HepG2 (cell line): ENCODE data around the gene NPB. TPM values are rescaled to one million over a fixed set of nuclear protein-coding genes. Genes with fewer than 3 reads are reported as not detected.

Experiments used
- CENPX ChIP-seq: sonication (generic); formaldehyde crosslinking; IDR thresholded peaks from 2 replicates; pipeline ENCODE4 v1.9.0; 2021; ENCODE audit warnings: mild to moderate bottlenecking, missing genetic modification reagents, moderate library complexity
- FOXJ3 ChIP-seq: sonication (generic); formaldehyde crosslinking; IDR thresholded peaks from 2 replicates; pipeline ENCODE4 v1.4.0; 2020; ENCODE audit warnings: missing genetic modification reagents, mild to moderate bottlenecking, borderline replicate concordance
- FOXO1 ChIP-seq: sonication (generic); formaldehyde crosslinking; IDR thresholded peaks from 2 replicates; pipeline ENCODE4 v1.4.0; 2020; ENCODE audit warnings: missing genetic modification reagents
- KLF9 ChIP-seq: IDR thresholded peaks from 2 replicates; pipeline ENCODE4 v1.6.1; 2016; ENCODE audit warnings: low read depth
- MXI1 ChIP-seq: IDR thresholded peaks from 3 replicates; pipeline ENCODE4 v1.6.1; 2012; ENCODE audit warnings: low read depth, low read length, inconsistent platforms, borderline replicate concordance
- RNF2 ChIP-seq: fragments of 450-650 bp; conservative IDR thresholded peaks from 2 replicates; pipeline ENCODE4 v1.6.1; 2016; ENCODE audit warnings: low read depth
- RXRA ChIP-seq: sonication (generic); formaldehyde crosslinking; IDR thresholded peaks from 2 replicates; pipeline ENCODE4 v1.5.1; 2020; ENCODE audit warnings: missing genetic modification reagents
- ZNF3 ChIP-seq: IDR thresholded peaks from 2 replicates; pipeline ENCODE4 v1.7.0; 2017; ENCODE audit warnings: inconsistent platforms
- ZNF501 ChIP-seq: sonication (generic); formaldehyde crosslinking; IDR thresholded peaks from 2 replicates; pipeline ENCODE4 v1.5.1; 2020; ENCODE audit warnings: mild to moderate bottlenecking, moderate library complexity, missing genetic modification reagents
- ZNF652 ChIP-seq: IDR thresholded peaks from 2 replicates; pipeline ENCODE4 v1.6.1; 2016; ENCODE audit warnings: low read depth, borderline replicate concordance
- ZNF768 ChIP-seq: sonication (generic); formaldehyde crosslinking; IDR thresholded peaks from 2 replicates; pipeline ENCODE4 v1.4.0; 2020; ENCODE audit warnings: missing genetic modification reagents
- polyA plus RNA-seq, 8 experiments: library from polyadenylated mRNA; depleted of rRNA in 3 of 8; stranded (reverse) in 7 of 8; unstranded in 1 of 8; fragments of >200 nt; fragmentation: Illumina TruSeq in 4 of 8; extraction: Trizol in 4 of 8; gene quantifications; 2 replicates each; pipeline versions ENCODE4 v1.2.1 to v1.2.3, GENCODE V29; 2011 to 2016; ENCODE audit warnings: low read depth in 4 of 8, missing spikeins in 1 of 8, mixed read lengths in 1 of 8; ENCODE audit not compliant: insufficient read depth in 1 of 8
- total RNA-seq, 5 experiments: library from RNA; depleted of rRNA; stranded (reverse); fragments of >200 nt; fragmentation: Illumina TruSeq; extraction: Trizol; gene quantifications; 2 replicates each; pipeline ENCODE4 v1.2.3, GENCODE V29; 2016; ENCODE audit warnings: low read depth in 1 of 5
- TF ChIP-seq, protein P1 (sequence below): sonication (generic); formaldehyde crosslinking; IDR thresholded peaks from 2 replicates; pipeline ENCODE4 v1.4.0; 2020; ENCODE audit warnings: mild to moderate bottlenecking, missing genetic modification reagents
- TF ChIP-seq, protein P2 (sequence below): sonication (generic); formaldehyde crosslinking; IDR thresholded peaks from 2 replicates; pipeline ENCODE4 v1.4.0; 2020; ENCODE audit warnings: missing genetic modification reagents, mild to moderate bottlenecking, borderline replicate concordance
- TF ChIP-seq, protein P3 (sequence below): IDR thresholded peaks from 2 replicates; pipeline ENCODE4 v1.6.1; 2018; ENCODE audit warnings: missing genetic modification reagents
- TF ChIP-seq, protein P4 (sequence below): sonication (generic); formaldehyde crosslinking; IDR thresholded peaks from 2 replicates; pipeline ENCODE4 v1.9.0; 2022; ENCODE audit warnings: missing genetic modification reagents, mild to moderate bottlenecking, borderline replicate concordance
- TF ChIP-seq, protein P5 (sequence below): sonication (generic); formaldehyde crosslinking; IDR thresholded peaks from 2 replicates; pipeline ENCODE4 v1.8.1; 2023; ENCODE audit warnings: mild to moderate bottlenecking, missing genetic modification reagents

The NPB gene
- total and polyA plus RNA-seq, 2 of the 13 experiments (the other 11 are each of a cell fraction or from before 2014, with no cell fraction given), result 0.11 to 0.93 TPM

DNA sequence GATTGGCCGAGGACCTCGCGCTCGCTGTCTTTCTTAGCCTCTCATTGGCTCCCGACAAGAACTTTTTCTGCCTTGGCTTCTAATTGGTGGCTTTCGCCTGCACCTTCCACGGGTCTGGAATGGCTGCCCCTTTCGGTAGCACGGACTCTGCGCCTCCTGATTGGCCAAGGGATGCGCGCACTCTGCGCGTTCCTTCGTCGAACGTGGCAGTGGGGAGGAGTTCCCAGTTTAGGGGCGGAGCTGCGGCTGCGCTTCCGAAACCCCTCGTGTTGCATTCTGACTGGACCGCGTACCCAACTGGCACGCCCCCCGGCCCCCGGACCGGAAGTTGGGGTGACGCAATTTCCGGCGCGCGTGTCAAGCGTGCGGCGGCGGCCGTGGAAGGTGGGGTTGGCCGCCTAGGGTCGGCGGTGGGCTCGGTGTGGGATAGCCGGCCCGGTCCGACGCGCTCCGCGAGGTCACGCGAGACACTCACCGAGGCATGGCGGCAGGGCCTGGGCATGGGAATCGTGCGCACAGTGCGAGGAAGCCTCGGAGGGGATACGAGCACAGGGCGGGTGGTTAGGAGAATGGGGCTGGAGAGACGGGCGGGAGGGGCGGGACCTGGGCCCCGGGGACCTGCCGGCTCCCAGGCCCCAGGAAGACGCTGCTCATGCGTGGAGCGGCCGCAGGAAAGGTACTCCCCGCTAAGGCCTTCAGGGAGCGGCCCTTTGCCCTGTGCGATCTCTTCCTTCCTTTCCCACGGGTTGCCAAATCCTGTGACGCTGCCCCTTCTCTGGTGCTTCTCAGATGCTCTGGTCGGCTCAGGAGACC is 41.1 kb upstream of the NPB start (continued):
- TF ChIP-seq, protein P1, sequence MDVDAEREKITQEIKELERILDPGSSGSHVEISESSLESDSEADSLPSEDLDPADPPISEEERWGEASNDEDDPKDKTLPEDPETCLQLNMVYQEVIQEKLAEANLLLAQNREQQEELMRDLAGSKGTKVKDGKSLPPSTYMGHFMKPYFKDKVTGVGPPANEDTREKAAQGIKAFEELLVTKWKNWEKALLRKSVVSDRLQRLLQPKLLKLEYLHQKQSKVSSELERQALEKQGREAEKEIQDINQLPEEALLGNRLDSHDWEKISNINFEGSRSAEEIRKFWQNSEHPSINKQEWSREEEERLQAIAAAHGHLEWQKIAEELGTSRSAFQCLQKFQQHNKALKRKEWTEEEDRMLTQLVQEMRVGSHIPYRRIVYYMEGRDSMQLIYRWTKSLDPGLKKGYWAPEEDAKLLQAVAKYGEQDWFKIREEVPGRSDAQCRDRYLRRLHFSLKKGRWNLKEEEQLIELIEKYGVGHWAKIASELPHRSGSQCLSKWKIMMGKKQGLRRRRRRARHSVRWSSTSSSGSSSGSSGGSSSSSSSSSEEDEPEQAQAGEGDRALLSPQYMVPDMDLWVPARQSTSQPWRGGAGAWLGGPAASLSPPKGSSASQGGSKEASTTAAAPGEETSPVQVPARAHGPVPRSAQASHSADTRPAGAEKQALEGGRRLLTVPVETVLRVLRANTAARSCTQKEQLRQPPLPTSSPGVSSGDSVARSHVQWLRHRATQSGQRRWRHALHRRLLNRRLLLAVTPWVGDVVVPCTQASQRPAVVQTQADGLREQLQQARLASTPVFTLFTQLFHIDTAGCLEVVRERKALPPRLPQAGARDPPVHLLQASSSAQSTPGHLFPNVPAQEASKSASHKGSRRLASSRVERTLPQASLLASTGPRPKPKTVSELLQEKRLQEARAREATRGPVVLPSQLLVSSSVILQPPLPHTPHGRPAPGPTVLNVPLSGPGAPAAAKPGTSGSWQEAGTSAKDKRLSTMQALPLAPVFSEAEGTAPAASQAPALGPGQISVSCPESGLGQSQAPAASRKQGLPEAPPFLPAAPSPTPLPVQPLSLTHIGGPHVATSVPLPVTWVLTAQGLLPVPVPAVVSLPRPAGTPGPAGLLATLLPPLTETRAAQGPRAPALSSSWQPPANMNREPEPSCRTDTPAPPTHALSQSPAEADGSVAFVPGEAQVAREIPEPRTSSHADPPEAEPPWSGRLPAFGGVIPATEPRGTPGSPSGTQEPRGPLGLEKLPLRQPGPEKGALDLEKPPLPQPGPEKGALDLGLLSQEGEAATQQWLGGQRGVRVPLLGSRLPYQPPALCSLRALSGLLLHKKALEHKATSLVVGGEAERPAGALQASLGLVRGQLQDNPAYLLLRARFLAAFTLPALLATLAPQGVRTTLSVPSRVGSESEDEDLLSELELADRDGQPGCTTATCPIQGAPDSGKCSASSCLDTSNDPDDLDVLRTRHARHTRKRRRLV, result peak; percentile 93
- peak; percentile 97 for TF ChIP-seq MXI1
- no peak for TF ChIP-seq CENPX
- TF ChIP-seq RXRA (CRISPR knock-in tag), result peak; percentile 80
- TF ChIP-seq, protein P2, sequence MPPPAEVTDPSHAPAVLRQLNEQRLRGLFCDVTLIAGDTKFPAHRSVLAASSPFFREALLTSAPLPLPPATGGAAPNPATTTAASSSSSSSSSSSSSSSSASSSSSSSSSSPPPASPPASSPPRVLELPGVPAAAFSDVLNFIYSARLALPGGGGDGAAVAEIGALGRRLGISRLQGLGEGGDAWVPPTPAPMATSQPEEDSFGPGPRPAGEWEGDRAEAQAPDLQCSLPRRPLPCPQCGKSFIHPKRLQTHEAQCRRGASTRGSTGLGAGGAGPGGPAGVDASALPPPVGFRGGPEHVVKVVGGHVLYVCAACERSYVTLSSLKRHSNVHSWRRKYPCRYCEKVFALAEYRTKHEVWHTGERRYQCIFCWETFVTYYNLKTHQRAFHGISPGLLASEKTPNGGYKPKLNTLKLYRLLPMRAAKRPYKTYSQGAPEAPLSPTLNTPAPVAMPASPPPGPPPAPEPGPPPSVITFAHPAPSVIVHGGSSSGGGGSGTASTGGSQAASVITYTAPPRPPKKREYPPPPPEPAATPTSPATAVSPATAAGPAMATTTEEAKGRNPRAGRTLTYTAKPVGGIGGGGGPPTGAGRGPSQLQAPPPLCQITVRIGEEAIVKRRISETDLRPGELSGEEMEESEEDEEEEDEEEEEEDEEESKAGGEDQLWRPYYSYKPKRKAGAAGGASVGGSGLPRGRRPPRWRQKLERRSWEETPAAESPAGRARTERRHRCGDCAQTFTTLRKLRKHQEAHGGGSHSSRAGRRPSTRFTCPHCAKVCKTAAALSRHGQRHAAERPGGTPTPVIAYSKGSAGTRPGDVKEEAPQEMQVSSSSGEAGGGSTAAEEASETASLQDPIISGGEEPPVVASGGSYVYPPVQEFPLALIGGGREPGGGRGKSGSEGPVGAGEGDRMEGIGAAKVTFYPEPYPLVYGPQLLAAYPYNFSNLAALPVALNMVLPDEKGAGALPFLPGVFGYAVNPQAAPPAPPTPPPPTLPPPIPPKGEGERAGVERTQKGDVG, result no peak; the same call in 1 of the 2 replicates
- no peak; the same call in 1 of the 2 replicates for TF ChIP-seq ZNF3
- peak; percentile 65 for TF ChIP-seq FOXO1
- no peak for TF ChIP-seq FOXJ3
- TF ChIP-seq, protein P3, sequence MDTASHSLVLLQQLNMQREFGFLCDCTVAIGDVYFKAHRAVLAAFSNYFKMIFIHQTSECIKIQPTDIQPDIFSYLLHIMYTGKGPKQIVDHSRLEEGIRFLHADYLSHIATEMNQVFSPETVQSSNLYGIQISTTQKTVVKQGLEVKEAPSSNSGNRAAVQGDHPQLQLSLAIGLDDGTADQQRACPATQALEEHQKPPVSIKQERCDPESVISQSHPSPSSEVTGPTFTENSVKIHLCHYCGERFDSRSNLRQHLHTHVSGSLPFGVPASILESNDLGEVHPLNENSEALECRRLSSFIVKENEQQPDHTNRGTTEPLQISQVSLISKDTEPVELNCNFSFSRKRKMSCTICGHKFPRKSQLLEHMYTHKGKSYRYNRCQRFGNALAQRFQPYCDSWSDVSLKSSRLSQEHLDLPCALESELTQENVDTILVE (CRISPR knock-in tag), result peak; percentile 98
- peak; percentile 98; the same call in 1 of the 2 replicates for TF ChIP-seq KLF9 (CRISPR knock-in tag)
- peak; percentile 77 for TF ChIP-seq ZNF501 (CRISPR knock-in tag)
- TF ChIP-seq ZNF768 (CRISPR knock-in tag), result peak; percentile 83
- TF ChIP-seq ZNF652 (CRISPR knock-in tag), result no peak; the same call in 1 of the 2 replicates
- TF ChIP-seq RNF2, result peak; percentile 85; the same call in 1 of the 2 replicates
- TF ChIP-seq, protein P4, sequence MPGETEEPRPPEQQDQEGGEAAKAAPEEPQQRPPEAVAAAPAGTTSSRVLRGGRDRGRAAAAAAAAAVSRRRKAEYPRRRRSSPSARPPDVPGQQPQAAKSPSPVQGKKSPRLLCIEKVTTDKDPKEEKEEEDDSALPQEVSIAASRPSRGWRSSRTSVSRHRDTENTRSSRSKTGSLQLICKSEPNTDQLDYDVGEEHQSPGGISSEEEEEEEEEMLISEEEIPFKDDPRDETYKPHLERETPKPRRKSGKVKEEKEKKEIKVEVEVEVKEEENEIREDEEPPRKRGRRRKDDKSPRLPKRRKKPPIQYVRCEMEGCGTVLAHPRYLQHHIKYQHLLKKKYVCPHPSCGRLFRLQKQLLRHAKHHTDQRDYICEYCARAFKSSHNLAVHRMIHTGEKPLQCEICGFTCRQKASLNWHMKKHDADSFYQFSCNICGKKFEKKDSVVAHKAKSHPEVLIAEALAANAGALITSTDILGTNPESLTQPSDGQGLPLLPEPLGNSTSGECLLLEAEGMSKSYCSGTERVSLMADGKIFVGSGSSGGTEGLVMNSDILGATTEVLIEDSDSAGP (CRISPR knock-in tag), result peak; percentile 70
- TF ChIP-seq, protein P5, sequence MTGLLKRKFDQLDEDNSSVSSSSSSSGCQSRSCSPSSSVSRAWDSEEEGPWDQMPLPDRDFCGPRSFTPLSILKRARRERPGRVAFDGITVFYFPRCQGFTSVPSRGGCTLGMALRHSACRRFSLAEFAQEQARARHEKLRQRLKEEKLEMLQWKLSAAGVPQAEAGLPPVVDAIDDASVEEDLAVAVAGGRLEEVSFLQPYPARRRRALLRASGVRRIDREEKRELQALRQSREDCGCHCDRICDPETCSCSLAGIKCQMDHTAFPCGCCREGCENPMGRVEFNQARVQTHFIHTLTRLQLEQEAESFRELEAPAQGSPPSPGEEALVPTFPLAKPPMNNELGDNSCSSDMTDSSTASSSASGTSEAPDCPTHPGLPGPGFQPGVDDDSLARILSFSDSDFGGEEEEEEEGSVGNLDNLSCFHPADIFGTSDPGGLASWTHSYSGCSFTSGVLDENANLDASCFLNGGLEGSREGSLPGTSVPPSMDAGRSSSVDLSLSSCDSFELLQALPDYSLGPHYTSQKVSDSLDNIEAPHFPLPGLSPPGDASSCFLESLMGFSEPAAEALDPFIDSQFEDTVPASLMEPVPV, result no peak
